ENCODE measurements around the gene SLC44A1.

SLC44A1 gene

DNA sequence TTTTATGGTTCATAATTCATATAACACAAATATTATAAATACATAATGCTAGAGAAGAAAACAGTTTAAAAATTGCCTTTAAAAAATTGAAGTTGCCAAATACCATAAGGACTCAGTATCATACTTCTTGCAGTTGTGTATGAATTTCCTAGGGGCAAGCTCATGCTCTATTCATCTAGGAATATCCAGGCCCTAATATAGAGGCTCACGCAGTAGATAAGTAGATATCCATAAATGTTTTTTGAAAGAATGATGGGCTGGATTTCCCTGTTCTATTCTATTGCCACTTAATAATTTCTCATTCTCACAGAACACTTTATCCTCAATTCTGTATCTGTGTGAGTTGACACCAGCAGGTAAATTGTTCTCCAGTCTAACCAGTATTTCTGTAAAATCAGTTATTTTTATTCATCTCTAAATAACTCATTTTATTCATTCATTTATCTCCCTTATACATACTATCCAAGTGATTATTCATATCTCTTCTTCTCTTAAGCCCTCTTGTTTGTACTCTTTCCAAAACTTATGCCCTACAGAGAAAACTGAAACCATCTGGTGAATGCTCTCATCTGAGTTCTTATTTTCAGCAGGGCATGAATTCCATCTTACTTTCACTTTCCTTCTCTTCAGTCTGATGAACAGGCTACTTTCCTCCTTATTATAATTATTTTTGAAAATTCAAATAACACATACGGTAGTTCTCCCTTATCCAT lies 97.1 kb downstream of the SLC44A1 start:
- DNase-seq, result no peak

DNA sequence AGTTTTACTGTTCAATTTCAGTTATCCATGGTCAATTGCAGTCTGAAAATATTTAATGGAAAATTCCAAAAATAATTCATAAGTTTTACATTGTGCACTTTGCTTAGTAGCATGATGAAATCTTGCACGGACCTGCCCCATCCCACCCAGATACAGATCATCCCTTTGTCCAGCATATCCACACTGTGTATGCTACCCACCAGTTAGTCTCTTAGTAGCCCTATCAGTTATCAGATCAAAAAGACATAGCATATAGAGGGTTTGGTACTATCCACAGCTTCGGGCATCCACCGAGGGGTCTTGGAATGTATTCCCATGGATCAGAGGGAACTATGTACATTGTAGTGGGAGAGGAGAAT lies 97.7 kb downstream of the SLC44A1 start:
- DNase-seq, result no peak

DNA sequence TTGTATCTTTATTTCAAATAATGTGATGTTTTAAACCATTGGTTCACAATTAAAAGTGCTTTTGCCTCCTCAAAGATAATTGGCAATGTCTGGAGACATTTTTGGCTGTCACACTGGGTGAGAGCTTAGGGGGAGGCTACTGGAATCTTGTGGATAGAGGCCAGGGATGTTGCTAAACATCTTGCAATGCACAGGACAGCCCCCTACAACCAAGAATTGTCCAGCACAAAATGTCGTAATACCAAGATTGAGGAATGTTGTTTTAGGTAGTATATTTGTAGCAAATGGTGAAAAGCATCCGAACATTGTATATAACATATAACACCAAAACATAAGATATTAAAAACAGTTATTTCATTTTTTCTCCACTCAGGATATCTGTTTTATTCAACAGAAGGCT lies 99.8 kb downstream of the SLC44A1 start:
- no peak for DNase-seq

DNA sequence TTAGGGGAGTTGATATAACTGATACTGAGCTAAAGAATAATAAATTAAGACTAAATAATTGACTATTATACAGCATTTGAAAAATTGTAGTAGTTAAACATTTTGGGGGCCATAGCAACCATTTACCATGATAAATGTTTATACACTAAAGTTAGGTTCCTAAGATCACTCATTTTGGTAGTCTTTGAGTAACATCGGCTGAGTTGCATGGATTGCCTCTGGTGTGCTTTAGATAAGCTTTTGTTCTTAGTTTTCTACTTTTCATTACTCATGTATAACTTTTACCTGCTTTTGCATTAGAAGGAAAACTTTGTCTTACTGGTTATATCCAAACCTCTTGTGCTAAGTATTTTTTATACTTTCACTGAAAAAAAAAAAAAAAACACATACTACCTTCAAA lies 101.2 kb downstream of the SLC44A1 start:
- no peak for DNase-seq

DNA sequence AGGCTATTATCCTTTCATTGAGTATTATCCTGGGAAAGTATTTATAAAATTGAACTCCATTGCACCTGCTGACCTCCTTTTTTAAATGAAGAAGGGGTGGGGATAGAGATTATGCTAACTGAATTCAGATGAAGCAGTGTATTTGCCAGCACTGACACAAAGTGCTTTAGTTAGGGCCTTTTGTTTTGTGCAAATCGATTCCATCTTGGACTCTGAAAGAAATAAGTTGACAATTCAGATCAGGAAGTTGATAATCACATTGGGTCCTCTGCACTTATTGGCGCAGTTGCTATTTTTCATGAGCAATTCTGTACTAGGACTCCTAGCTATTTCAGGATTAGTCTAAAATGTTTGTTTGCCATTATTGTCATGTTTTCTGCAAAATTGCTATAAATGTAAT lies 101.8 kb downstream of the SLC44A1 start:
- no peak for DNase-seq

DNA sequence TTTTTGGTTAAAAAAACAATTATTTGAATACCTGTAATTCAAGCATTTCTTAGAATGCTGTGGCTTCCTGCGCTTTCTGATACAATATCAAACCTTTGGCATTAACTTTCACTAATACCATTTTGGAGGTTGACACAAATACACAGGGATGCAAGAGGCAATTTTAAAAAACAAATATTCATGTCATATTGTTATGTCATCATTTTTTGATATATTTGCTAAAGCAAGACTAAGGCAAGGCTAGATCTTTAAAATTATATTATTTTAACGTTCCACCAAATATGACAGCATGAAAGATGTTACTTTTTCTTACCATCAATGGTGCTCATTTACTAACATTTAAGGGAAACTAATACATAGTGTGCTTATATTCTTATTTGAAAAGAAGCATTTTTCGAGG lies 110.0 kb downstream of the SLC44A1 start:
- DNase-seq, result no peak

DNA sequence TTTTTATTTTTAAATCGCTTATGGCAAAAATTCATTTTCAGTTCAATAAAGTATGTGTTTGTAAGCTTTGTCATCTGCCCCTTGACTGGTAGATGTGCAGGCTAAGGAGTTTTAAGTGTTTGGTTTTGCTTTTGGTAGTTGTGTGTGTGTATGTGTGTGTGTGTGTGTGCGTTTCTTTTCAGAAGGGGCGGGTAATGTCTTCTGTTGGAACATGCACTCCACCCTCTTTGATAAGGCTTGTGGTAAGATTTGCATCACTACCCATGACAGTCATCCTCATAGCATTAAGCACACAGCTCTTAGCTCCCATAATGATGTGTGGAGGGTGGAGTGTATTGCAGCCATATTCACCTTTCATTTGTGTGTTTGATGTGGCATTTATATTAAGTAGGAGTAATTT lies 111.3 kb downstream of the SLC44A1 start:
- no peak for DNase-seq

DNA sequence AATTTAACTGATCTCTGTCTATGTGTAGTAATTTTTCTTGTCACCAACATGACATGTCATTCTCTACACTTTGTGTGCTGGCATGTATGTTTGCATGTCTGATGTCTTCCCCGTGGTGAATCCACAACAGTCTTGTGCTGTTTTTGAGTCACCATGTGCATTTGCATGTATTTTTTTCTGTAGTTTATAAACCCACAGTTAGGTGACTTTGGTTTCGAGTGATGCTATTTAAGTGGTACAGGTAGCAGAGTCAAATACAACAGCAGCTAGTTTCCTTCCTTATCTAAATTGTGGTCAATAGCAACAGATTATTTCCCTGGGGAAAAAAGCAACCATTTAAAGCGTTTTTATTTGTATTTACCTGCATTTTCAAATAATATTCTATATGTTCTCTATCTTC lies 113.5 kb downstream of the SLC44A1 start:
- no peak for DNase-seq

DNA sequence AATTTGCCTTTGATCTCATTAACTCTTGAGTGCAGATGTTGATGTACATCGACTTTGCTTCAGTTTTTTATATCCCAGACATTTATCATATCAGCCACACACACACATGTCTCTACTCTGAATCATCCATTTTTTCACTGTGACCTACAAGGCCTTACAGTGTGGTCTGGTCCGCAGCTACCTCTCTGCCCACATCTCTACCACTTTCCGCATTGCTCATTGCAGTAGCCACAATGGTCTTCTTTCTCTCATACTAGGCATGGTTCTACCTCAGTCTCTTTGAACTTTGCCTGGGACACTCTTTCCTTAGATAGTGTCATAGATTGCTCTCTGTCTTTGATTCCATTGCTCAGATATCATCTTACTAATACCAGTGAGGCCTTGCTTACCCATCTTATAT lies 115.4 kb downstream of the SLC44A1 start:
- no peak for DNase-seq

DNA sequence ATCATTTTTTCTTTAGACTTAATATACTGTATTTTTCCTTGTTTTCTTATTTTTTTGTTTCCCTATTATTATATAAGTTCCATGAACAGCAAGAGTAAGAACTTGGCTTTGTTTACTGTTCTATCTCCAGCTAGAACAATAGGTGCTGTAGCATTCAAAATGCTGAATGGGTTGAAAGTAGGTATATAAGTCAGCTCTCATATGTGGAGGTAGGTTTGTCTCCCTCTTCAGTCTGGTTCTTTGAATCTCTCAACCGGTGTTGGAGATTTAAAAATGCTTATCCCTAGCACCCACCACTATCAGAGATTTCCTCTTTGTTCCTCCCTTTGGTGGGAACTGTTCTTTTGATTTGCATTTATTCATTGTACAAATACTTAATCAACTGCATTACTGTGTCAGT lies 115.9 kb downstream of the SLC44A1 start:
- DNase-seq, result no peak

DNA sequence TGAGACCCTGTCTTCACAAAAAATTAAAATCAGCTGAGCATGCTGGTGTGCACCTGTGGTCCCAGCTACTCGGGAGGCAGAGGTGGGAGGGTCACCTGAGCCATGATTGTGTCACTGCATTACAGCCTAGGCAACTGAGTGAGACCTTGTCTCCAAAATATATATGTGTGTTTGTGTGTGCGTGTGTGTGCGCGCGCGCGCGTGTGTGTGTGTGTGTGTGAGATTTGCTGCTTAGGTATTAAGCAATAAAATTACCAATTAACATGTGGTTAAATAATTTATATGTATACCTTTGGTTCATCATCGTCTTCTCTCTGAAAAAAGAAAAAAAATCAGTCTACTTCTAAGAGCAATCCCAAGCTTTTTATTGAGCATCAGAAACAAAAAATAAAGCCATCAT lies 117.4 kb downstream of the SLC44A1 start:
- DNase-seq, result no peak

DNA sequence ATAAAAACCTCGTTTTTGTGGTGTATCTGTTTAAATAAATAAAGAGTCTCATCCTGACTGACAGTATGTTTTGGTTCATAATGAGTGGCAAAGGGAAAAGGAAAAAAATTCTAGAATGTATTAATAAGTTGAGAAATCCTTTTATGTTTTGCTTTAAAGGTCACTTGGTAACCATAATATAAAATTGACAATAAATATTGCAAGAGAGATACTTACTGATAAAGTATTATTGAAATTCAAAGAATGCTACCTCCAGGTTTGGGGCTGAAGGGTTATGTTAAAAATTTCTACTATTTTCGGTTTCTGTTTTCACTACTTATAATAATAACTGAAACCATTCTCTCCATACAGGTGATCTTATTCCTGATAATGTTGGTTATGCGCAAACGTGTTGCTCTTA lies 118.0 kb downstream of the SLC44A1 start:
- no peak for DNase-seq

DNA sequence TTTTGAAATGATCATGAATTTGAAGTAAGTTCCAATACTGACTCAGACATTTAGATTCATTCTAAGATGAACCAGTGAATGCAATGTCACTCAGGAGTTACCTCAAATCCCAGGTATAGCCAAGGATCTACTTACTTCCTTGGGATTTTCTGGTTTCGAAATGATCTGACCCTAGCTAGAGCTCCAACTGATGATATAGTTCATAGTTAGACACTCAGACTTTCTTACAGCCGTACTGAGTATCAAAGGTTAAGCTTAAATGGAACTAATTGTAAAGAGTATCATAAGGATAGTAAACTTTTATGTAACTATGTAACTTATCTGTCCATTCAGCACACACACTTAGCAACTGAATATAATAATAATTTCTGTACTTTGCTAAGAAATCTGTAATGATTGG lies 119.4 kb downstream of the SLC44A1 start:
- DNase-seq, result no peak

DNA sequence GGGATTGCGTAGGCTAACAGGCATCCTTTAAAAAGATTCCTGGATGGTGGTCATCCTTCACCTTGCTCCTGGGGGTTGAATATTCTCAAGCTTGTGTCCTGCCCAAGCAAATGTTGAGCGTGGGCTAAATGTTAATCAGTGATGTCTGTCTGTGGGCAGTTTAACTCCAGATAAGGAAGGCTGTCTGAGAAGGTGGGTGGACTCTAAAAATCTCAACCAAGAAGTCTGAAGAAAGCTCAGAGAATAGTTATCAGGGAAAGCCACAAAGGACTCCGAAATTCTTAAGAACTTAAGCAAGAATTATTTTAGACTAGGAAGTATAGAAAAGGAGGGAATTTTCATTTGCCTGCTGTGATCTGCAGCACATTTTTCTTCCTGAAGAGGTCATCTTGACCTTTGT lies 125.5 kb downstream of the SLC44A1 start:
- no peak for DNase-seq

DNA sequence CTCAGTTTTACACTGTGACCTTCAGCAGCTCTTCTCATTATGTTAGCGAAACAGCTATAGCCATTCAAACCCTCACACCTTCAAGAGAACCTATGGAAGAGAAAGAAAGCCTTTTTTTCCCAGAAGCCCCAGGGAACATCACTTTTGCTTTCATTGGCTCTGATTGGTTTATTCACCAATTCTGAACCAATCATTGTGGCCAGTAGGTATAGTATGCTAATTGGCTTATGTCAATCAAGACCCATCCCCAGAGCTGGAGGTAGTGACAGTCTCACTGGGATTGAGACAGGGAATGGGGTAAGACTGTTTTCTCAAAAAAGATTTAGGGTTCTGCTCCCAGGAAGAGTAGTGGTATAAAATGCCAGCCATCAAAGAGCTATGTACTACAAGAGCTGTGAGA lies 129.3 kb downstream of the SLC44A1 start:
- no peak for DNase-seq

DNA sequence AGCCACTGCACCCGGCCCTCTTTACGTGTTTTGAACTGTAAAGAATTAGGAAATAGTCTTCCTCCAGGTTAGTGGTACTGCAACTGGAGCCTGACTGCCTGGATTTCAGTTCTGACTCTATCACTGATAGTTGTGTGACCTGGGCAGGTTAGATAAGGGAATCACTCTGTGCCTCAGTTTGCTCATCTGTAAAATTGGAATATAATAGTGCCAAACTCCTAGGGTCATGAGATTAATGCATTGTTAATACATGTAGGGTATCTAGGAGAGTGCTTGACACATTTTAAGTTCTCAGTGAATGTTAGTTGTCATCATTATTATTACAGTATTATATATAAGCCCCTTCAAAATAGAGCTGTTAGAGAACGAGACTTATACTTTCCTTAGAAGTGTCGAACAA lies 130.9 kb downstream of the SLC44A1 start:
- no peak for DNase-seq

DNA sequence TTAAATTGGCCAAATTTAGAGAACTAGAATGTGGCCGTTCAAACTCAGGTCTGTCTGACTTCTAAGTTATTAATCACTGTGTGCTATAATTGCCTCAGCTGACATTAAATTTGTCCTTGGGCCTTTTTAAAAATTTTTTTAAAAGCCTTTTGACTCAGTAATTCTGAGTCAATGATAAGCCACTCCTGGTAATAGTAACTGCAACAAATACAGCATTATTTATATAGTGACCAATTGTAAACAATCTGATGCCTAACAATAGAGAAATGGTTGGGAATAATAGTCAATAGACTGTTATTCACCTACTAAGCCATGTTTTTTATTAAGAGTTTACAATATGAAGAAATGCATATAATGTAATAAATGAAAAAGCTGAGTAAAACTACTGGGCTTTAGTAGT lies 132.4 kb downstream of the SLC44A1 start:
- no peak for DNase-seq

DNA sequence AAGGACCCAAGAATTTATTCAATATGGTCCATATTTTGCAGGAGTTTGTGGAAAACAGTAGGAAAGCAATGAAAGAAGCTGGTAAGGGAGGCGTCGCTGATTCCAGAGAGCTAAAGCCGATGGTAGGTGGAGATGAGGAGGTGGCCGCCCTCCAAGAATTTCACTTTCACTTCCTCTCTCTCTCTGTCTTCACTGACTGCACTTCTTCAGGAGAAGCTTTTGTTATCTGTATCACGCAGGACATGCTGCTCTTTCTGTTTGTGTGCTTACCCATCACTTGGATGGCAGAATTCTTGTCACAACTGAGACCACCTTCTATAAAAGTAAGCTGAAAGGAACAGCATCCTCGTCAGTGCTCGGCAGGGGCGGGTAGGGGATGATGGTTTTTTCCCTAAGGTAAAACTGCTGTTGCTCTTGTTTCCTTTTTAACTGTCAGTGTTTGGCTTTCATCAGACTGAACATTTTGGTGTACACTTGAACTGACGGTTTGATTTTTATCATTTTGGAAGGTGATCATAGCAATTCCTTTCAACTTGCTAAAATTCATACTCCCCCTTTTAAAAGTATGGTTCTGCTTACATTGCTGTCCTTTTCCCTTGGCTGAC lies 141.0 kb downstream of the SLC44A1 start:
- DNase-seq, result no peak

DNA sequence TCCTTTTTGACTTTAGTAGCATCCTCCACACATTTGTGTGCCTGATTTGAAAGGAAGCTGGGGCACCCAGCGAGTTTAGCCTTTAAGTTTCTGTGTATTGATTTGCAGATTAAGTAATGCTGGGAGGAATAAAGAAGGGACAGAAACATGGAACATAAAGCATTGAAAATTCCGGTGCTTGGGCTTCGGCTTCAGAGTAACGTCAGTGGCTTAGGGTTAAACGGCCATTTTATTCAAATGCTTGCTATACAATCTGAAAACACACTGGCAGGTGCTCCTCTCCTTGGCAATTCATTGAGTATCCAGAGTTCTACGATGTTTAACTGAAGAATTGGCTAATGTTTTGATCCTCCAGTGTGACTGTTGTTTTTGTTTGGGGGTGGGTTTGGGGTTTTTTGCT lies 145.3 kb downstream of the SLC44A1 start:
- no peak for DNase-seq

DNA sequence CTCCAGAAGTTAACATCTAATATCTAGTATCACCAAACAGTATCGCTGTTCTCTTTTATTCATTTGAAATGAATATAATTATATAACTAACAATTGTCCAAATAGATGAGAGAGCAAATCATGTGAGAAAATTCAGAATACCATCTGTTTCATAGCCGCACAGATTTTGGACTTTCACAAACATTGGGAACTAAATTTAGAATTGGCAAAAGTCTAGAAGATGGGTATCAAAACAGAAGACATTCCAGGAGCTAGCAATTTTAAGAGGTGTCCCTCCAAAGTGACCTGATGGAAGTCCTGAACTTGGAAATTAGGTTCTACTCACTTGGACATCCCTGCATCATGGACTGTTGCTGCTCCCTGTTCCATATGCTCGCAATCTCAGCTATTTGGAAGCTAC lies 146.4 kb downstream of the SLC44A1 start:
- DNase-seq, result no peak

DNA sequence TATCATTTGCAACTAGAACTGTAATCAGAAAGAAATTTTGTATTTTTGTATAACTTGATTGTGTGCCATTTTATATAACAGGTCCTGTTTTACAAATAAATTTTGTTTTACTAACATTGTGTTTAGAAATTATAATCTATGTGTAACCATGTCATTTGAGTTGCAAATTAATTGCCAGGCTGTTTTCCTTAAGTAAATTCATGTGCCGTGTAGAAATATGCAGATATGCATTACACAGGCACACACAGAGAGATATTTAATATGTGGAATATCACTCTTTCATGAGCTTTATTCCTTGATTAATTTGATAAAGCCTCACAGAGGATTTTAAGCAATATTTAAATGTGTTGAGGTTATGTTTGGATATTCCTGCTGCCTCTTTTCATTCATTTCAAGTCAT lies 146.8 kb downstream of the SLC44A1 start:
- DNase-seq, result no peak

DNA sequence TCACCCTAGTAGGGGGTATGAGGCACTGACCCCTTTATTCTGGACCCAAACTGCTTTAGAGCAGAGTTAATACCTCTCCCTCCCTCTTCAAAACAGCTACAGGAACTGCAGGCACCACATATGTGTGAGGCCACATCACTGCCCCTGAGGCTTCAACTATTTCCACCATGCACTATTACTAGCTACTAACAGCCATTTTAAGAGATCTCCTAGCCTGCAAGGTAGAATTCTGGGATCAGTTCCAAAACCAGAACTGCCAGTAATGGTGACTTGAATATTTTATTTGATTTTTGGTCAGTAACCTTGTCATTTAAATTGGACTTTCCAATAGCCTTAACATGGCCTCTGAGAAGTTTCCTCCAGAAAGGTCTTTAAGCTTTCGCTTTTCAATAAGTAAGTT lies 148.1 kb downstream of the SLC44A1 start:
- no peak for DNase-seq

DNA sequence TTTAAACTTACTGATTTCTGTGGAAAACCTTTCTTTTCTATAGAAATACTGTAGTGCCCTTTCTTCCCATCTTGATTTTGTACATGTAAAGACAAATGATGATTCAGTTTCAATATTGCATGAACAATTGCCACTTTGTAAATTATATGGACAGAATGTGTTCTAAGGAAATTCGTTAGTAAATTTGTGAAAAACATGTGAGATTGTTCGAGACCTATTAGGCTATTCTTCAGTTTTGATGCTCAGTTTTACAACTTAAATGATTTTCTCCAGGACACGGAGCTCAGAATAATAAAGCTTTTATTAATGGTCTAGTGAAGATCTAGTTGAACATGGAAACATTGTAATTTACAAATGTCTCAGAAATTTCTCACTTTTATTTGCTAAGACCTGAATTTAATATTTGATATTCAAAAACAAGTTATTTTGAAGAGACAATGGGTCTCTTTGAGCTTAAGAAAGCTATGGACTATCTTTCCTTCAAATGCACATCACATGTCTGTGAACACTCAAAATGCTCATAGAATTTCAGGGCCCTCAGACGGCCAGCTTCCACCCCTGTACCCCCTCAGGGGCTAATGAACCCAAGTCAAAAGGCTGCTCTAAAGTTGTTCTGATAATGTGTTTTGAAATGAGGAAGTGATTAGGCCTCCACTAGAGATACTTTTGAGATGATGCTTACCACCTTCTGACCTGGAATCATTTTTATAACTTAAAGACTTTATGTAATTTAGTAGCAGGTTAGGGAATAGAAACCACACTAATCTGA lies 149.3 kb downstream of the SLC44A1 start:
- DNase-seq, result no peak

DNA sequence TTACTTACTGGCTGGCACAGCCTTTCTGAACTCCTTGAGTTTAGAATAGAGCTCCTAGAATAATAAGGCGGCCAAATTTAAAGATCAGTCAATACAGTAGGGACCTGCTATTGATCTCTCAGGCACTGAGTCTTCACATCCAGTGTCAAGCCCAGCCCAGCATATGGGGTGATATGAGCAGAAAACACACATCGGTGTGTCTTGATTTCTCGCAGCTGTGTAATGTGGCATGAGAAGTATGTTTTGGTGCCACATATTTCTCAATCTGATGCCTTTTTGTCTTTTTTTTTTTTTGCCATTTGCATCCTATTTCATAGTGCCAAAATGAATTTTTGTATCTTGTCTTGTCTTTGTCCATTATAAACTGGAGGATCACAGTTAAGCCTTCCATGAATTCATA lies 152.0 kb downstream of the SLC44A1 start:
- no peak for DNase-seq

DNA sequence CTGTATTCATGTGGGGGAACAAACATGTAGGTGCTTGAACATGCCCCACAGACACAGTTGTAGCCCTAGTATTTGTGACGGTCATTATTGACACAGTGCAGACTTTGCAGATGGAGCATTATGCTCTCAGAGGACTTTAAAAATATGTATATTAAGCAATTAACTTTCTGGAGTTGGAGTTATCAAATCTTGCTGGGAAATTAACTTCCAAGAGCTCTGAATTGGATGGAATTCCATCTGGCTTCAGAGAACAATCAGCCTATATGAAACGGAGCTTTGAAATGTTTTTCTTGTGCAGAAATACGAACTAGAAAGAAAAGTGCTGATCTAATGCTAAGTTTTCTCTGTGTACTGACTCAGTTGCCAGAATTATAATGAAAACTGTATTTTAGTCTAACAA lies 152.4 kb downstream of the SLC44A1 start:
- DNase-seq, result no peak
